ENCODE data around the gene USP6NL.
A peak's percentile ranks its signal among the peaks of the same experiment; 100 is the strongest.

Gene USP6NL

DNA sequence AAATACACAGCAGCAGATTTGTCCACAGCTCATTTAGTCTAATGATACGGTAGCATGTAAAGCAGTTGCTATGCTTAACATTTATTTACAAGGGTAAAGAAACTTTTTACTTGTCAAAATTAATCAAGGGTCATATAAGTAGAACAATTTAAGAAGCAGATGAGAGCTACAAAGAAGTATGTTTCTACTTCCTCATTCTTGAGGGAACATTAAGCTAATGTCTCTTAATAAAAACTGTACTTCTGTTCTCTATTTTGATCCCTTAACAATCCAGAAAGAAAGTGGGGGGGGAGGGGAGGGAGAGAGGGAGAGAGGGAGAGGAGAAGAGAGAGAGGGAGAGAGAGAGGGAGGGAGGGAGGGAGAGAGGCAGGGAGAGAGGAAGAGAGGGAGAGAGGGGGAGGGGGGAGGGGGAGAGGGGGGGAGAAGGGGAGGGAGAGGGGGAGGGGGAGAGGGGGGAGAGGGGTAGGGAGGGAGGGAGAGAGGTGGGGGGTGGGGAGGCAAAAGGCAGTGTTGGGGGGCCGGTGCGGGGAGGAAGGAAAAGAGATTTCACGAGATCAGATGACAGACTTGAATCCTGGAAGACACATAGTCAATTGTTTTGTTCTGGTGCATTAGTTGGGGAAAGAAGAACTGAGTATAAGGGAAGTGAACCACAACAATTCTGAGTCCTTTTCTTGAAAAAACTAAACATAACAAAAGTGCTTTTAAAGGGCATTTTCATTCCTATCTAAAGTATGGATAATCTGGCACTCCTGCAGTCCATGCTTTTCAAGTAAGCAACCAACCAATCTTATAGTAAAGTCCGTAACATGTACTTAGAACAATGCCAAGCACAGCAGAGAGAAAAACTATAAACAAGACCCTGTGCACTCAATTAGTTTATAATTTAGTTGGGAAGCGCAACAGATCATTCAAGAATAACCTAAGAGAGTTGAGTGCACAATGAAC, 128.0 kb downstream of the USP6NL start:
- DNase-seq (ENCODE audit: low read depth in 2 of 2, low spot score in 1 of 2), result no peak

- DNase-seq (ENCODE audit: low read depth in 2 of 2, low spot score in 1 of 2), result no peak
These were observed 129.1 kb downstream of the USP6NL start for GRCh38 chr10:11482306-11482705.

DNA sequence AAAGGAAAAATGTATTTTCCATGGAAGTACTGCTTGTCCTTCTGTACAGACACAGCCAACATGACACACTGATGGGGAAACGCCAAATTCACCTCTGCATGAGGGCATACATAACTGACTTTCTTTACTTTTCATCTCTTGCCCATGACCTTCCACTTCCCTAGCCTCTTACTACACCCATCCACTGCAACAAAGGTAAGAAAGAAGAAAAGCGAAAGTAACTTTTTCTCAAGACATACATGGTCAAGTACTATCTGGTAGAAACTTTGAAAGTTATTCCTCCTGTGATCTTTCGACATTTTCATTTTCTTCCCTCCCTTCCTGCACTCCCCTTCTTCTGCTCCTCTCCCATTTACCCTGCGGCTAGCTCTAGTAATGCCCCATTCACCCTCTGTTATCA, 130.8 kb downstream of the USP6NL start:
- no peak for DNase-seq (ENCODE audit: low read depth in 2 of 2, low spot score in 1 of 2)

- no peak for DNase-seq (ENCODE audit: low read depth in 2 of 2, low spot score in 1 of 2)
These were observed 132.2 kb downstream of the USP6NL start for GRCh38 chr10:11479300-11479699.

DNA sequence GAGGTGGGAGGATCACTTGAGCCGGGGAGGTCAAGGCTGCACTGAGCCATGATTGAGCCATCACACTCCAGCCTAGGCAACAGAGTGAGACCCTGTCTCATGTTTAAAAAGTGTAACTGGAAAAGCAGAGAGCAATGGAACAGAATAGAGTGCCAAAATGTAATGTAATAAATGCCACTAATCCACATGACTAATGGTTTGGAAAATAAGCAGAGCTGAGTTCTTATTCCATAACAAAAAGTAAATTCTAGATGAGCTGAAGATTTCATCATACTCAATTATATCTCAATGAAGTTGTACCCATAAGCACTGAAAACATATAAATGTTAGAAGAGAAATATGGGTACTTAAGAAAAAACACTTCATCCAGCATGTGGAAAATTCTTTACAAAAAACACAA, 132.6 kb downstream of the USP6NL start:
- no peak for DNase-seq (ENCODE audit: low read depth in 2 of 2, low spot score in 1 of 2)

DNA sequence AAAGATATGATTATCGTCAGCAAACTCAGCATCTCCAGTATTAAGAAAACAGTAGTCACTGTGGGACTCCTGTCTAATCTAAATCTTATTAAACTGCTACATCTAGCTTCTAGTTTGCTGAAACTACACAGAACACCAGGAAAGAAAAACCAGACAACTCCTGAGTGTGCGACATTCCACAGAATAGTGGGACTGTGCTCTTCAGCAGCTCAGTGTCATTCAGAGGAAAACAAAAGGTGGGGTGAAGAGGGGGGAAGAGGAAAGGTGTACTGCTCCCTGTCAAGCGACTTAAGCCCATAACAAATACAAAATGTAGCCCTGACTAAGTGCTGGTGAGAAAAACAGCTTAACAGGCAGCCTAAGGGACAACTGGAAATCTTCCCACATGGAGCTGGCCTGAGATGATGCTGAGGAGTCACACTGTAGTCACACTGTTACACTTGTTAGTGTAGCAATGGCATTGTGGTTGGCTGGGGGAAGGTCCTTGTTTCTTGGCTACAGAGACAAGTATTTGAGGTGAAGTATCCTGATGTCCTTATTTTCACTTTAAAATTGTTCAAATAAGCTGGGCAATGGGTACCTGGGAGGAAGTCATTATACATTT, 135.5 kb downstream of the USP6NL start:
- DNase-seq (ENCODE audit: low read depth in 2 of 2, low spot score in 1 of 2), result no peak

DNA sequence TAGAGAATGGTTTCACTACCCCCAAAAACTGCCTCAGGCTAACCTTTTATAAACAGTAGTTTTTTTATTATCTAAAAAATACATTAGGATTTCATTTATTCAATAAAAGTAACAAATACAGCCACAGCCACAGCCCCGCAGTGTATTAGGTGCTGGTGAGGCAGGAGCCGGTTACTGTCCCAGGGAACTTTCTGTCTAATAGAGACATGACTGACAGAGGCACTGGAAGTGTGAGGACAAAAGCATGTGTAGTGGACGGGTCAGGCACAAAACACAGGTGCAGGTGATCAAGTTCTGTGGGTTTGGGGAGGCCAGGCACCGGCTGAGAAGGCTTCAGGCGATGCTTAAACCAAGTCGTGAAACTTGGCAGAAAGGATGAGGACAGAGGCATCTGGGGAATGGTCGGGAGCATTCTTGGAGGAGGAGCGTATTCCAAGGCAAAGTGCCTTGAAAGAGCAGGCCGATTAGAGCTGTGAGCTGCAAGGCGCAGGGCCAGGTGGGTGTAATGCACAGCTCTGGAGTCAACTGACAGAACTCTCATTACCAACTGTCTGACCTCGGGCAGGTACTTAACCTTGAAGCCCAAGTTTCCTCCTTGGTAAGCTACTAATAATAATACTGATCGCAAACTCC, 138.2 kb downstream of the USP6NL start:
- no peak for DNase-seq (ENCODE audit: low read depth in 2 of 2, low spot score in 1 of 2)

DNA sequence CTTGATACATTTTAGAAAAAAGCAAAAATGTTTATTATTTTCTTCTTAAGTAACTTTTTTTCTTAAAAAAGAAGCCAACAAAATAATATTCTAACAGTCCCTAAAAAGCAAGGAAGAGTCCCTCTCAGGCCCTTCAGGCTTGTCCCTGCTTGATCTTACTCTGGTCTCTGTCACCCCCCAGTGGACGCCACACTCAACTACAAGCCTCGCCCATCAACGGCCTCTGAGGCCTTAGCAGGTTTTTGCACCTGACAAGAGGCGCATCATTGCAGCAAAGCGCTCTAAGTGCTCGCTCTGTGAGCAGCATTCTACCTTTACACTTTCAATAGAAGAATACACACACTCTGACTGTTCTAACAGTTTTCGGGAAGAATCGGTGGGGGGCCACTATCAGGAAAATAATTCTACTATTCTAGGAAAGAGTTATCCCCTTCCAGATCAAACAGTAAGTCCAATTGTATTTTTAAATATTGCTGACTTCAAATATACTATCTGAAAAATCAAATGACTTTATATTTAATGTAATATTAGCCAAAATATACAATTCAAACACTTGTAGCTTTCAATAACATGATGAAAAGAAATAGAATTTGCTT, 139.2 kb downstream of the USP6NL start:
- peak; percentile 30 to 41 for DNase-seq (ENCODE audit: low read depth in 2 of 2, low spot score in 1 of 2)

DNA sequence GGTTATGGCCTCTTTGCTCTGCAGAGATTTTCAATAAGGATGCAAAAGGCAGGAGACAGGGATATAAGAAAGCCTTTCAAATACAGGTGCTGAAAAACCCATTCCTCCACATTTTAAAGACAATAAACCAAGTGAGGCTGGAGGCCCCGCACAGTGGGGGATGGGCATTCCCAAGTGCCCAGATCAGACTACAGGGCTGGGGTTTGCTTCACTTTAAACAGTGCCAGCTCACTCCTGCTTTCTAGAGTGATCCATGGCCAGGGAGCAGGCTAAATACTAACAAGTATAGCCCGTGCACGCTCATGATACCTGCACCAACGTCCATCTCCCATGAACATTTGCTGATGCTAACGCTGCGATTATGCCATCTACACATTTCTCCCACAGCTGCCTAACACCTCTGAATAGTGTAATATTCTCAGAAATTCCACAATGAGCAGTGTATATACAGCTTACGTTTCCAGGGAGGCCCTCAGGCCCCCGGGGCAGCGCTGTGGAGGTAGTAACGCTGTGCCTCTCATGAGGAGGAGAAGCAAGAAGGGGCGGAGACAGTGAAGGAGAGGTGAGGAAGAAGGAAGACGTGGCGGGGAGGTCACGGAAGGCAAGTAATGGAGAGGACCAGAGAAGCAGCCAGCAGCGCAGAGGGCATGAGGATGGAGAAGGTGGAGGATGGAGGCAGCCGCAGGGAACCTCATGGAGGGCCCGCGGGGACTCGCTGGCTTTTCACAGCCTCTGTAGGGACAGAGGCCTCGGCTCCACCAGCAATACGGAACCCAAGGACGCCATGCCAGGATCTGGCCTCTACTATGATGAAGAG, 141.7 kb downstream of the USP6NL start:
- DNase-seq (ENCODE audit: low read depth in 2 of 2, low spot score in 1 of 2), result no peak

- DNase-seq (ENCODE audit: low read depth in 2 of 2, low spot score in 1 of 2), result no peak
These were observed 143.2 kb downstream of the USP6NL start for GRCh38 chr10:11468126-11468742.

GRCh38 chr10:11465406-11465805, 146.0 kb downstream of the USP6NL start:
- DNase-seq (ENCODE audit: low read depth in 2 of 2, low spot score in 1 of 2), result no peak

- DNase-seq (ENCODE audit: low read depth in 2 of 2, low spot score in 1 of 2), result no peak
These were observed 148.3 kb downstream of the USP6NL start for GRCh38 chr10:11463111-11463510.

GRCh38 chr10:11462071-11462470, 149.4 kb downstream of the USP6NL start:
- DNase-seq (ENCODE audit: low read depth in 2 of 2, low spot score in 1 of 2), result no peak

GRCh38 chr10:11457336-11457735, 154.1 kb downstream of the USP6NL start:
- DNase-seq (ENCODE audit: low read depth in 2 of 2, low spot score in 1 of 2), result no peak

- DNase-seq (ENCODE audit: low read depth in 2 of 2, low spot score in 1 of 2), result no peak
These were observed 156.4 kb downstream of the USP6NL start for GRCh38 chr10:11454958-11455566.

- no peak for DNase-seq (ENCODE audit: low read depth in 2 of 2, low spot score in 1 of 2)
These were observed 157.3 kb downstream of the USP6NL start for GRCh38 chr10:11454160-11454559.

DNA sequence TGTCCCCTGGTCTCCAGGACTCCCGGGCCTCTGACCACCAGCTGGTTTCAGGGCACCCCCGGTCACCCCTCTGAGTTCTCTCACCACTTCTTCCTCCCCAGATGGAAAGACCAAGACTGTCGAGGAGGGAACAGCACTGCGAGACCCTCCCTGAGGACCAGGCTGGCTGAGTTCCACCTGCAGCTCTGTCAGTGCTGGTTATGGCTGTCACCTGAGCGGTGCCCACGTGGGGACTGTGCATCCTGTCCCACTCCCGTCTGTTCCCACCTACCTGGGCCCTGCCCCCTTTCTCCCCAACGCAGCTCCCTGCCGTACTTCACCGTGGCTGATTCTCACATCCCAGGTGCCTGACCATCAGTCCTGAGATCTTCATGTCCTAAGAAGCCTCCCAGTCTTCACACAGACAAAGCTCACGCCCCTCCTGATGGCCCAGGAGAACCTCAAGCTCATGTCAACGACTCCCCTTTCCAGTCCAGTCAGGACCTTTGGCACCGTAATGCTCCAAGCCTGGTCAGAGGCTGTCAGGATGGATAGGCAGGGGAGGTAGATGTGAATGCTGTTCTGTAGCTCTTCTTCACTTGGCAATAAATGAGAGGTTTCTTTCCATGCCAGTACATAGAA, 159.7 kb downstream of the USP6NL start:
- DNase-seq (ENCODE audit: low read depth in 2 of 2, low spot score in 1 of 2), result no peak

DNA sequence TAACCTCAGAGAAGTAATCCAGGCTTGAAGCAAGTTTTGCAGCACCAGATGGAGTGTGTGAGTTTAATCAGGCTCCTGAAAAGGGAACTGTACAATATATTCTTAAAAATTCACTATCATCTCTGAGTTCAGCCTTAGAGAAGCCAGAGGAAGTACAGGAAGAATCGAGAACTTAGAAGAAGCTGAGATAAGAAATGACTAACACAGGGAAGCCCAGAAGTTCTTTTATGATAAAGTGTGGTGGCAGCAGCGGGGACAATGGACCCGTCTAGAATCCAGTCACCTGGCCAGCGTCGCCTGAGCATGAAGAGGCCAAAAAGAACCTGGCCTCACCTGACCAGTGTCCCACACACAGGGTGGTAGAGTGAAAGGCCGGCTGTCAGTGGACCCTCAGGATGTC, 161.0 kb downstream of the USP6NL start:
- no peak for DNase-seq (ENCODE audit: low read depth in 2 of 2, low spot score in 1 of 2)

- DNase-seq (ENCODE audit: low read depth in 2 of 2, low spot score in 1 of 2), result no peak
These were observed 161.7 kb downstream of the USP6NL start for GRCh38 chr10:11449761-11450160.
